ENCODE data around the gene NTM.

Gene NTM

DNA sequence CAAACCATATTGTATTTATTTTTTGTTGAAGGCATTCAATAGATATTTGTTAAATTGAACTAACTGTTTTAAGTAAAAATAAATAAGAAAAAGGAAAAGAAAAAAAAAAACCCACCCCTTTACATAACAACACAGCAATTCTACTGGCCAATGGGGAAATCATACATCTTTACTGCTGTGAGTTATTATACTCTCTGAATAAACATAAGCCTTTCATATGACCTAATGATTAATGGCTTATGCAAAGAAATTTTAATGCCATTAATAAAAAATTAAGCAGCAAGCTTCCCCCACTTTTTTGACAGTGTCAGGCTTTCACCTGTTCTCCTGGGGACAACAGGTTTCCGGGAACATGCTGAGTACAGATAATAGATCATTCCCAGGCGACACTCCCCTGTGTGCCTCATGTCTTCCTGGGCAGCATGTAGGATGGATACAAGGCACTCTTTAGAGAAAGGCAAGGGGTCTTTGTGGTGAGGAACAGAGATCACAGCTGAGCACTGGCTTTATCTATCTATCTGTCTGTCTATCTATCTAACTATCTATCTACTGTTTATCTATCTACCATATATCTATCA, 676.0 kb downstream of the NTM start:
- H3K27ac ChIP-seq (ENCODE audit: low read depth, low read length, severe bottlenecking): no peak overlapping the region
- 71% methylated on average over 1 of the region's 2 CpGs; no CpG with 5 or more reads in 1 of the 2 experiments for WGBS, 2 experiments (ENCODE audit: insufficient coverage in 2 of 2)
- peaks cover 6% of the 10 kb centered on the region for H3K9me3 ChIP-seq (ENCODE audit: control insufficient read depth, low read length)
- no peak overlapping the region for H3K4me3 ChIP-seq (ENCODE audit: extremely low read depth, insufficient read depth, low read length, poor library complexity, severe bottlenecking)
- H3K4me1 ChIP-seq (ENCODE audit: control insufficient read depth, insufficient read depth, low read length, poor library complexity, severe bottlenecking): peaks cover 35% of the 10 kb centered on the region
- H3K36me3 ChIP-seq (ENCODE audit: control insufficient read depth, insufficient read depth, low read length): no peaks in the 10 kb centered on the region

DNA sequence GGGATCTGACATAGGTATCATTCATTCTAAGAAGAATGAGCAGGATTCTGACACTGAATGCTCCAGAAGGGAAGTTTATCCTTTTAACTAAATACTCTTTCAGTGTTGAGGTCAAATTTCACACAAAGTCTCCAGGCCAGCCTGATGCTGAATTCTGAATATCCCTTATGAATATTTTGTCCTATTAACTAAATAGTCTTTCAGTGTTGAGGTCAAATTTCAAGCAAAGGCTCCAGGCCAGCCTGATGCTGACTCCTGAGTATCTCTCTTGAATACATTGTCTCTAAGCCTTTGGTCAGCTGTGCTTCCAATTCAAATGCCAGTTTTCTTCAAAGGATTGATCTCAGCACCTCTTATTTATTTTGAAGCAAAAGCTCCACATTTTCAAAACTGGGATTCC, 676.8 kb downstream of the NTM start:
- H3K27ac ChIP-seq (ENCODE audit: low read depth, low read length, severe bottlenecking): no peak overlapping the region
- no peaks in the 10 kb centered on the region for H3K36me3 ChIP-seq (ENCODE audit: control insufficient read depth, insufficient read depth, low read length)
- no peak overlapping the region for H3K4me3 ChIP-seq (ENCODE audit: extremely low read depth, insufficient read depth, low read length, poor library complexity, severe bottlenecking)

DNA sequence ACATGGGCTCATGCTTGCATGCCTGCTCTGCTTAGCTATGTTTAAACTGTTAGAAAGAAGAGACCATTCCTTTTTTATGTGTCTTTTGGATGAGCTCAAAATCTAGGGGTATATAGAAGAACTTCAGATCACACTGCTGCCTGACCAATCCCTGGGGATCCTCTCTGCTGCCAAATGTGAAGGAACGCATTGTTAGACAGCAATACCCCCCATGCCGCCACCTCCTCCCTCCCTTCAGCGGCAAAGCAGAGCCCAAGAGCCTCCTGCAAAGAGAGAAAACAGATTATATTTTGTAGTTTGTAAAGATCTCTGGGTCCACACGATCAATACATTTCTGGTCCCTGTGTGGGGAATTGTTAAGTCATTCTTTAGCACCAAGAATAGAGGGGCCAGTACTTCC, 677.6 kb downstream of the NTM start:
- H3K36me3 ChIP-seq (ENCODE audit: control insufficient read depth, insufficient read depth, low read length): no peaks in the 10 kb centered on the region
- peaks cover 6% of the 10 kb centered on the region for H3K9me3 ChIP-seq (ENCODE audit: control insufficient read depth, low read length)
- H3K27ac ChIP-seq (ENCODE audit: low read depth, low read length, severe bottlenecking): no peak overlapping the region
- peaks cover 38% of the 10 kb centered on the region for H3K4me1 ChIP-seq (ENCODE audit: control insufficient read depth, insufficient read depth, low read length, poor library complexity, severe bottlenecking)
- H3K4me3 ChIP-seq (ENCODE audit: extremely low read depth, insufficient read depth, low read length, poor library complexity, severe bottlenecking): no peak overlapping the region
- 83% methylated on average over 1 of the region's 4 CpGs; no CpG with 5 or more reads in 1 of the 2 experiments for WGBS, 2 experiments (ENCODE audit: insufficient coverage in 2 of 2)

More for the DNA sequence above, 676.8 kb downstream of the NTM start:
- Histone ChIP-seq H3K4me1 (ENCODE audit: control insufficient read depth, insufficient read depth, low read length, poor library complexity, severe bottlenecking) (peaks cover 38% of the 10 kb centered on the region), H3K9me3 (ENCODE audit: control insufficient read depth, low read length) (peaks cover 6% of the 10 kb centered on the region)

DNA sequence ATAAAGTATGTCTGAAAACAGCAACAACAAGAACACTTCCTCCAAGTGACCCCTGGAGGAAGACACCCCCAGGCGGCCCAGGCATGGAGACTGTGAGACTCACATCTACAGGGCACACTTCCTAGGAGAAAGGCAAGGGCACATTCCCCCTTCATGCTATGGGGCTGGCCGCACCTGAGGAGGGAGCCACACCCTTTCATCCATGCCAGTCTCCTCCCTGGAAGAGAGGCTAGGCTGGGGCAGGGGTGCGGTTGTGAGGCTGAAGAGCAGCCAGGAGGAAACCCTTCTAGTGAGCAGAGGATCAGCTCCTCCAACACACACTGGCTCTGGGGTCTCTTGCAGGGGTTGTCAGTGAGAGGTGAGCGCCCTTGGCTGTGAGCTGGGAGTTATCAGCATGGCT, 678.8 kb downstream of the NTM start:
- H3K36me3 ChIP-seq (ENCODE audit: control insufficient read depth, insufficient read depth, low read length): no peaks in the 10 kb centered on the region
- H3K27ac ChIP-seq (ENCODE audit: low read depth, low read length, severe bottlenecking): no peak overlapping the region
- peaks cover 43% of the 10 kb centered on the region for H3K4me1 ChIP-seq (ENCODE audit: control insufficient read depth, insufficient read depth, low read length, poor library complexity, severe bottlenecking)
- no peaks in the 10 kb centered on the region for H3K9me3 ChIP-seq (ENCODE audit: control insufficient read depth, low read length)
- 100% methylated on average over 1 to 2 of the region's 4 CpGs for WGBS, 2 experiments (ENCODE audit: insufficient coverage in 2 of 2)
- no peak overlapping the region for H3K4me3 ChIP-seq (ENCODE audit: extremely low read depth, insufficient read depth, low read length, poor library complexity, severe bottlenecking)

DNA sequence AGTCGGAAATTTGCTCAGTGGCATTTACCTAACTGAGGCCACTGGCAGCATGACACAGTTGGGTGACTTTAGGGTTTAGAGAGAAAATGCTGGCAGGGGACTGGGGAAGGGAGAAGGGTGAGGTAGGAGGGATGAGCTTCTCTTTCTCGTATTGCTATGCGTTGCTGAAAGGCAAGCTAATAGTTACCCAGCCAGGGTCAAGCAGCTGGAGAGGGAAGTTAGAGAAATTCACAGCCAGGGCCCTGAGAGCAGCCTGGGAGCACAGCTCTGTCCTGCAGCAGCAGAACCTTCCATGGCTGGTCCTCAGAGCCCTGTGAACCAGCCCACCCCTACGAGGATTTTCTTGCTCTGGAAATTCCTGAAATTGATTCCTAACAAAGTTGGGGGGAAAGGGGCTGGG, 679.6 kb downstream of the NTM start:
- H3K27ac ChIP-seq (ENCODE audit: low read depth, low read length, severe bottlenecking): no peak overlapping the region
- H3K4me1 ChIP-seq (ENCODE audit: control insufficient read depth, insufficient read depth, low read length, poor library complexity, severe bottlenecking): peaks cover 52% of the 10 kb centered on the region
- H3K36me3 ChIP-seq (ENCODE audit: control insufficient read depth, insufficient read depth, low read length): no peaks in the 10 kb centered on the region
- no peak overlapping the region for H3K4me3 ChIP-seq (ENCODE audit: extremely low read depth, insufficient read depth, low read length, poor library complexity, severe bottlenecking)
- H3K9me3 ChIP-seq (ENCODE audit: control insufficient read depth, low read length): no peaks in the 10 kb centered on the region
- 63 to 73% methylated on average over 1 to 4 of the region's 4 CpGs for WGBS, 2 experiments (ENCODE audit: insufficient coverage in 2 of 2)

DNA sequence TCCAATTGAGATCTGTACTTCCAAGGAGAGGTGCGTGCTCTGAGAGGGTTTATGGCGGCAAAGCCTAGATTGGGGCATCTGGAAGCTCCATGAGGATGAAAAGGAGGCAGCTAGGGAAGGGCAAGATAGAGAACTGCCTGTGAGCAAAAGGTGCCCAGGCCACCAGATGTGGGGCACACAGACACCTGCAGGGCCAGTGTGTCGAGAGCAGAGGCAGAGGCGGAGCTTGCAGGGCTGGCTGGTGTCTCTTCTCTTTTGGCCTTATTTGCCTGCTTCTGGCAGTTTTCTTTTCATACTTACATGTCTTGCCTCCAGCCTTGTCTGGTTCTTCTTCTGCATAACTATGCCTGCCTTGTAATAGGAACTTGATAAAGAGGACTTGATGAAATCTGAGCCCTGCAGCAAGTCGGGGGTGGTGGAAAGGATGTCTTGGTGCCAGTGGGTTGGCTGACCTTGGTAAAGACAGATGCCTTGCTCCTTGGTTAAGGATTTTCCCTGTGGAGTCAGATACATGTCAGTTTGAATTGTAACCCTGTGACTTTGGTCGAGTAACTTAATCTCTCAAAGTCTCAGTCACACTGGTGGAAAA, 680.3 kb downstream of the NTM start:
- WGBS, 2 experiments (ENCODE audit: insufficient coverage in 2 of 2): 63 to 88% methylated on average over 4 to 5 of the region's 6 CpGs
- H3K9me3 ChIP-seq (ENCODE audit: control insufficient read depth, low read length): no peaks in the 10 kb centered on the region
- H3K4me3 ChIP-seq (ENCODE audit: extremely low read depth, insufficient read depth, low read length, poor library complexity, severe bottlenecking): no peak overlapping the region
- peaks cover 58% of the 10 kb centered on the region for H3K4me1 ChIP-seq (ENCODE audit: control insufficient read depth, insufficient read depth, low read length, poor library complexity, severe bottlenecking)
- H3K27ac ChIP-seq (ENCODE audit: low read depth, low read length, severe bottlenecking): no peak overlapping the region
- H3K36me3 ChIP-seq (ENCODE audit: control insufficient read depth, insufficient read depth, low read length): no peaks in the 10 kb centered on the region

DNA sequence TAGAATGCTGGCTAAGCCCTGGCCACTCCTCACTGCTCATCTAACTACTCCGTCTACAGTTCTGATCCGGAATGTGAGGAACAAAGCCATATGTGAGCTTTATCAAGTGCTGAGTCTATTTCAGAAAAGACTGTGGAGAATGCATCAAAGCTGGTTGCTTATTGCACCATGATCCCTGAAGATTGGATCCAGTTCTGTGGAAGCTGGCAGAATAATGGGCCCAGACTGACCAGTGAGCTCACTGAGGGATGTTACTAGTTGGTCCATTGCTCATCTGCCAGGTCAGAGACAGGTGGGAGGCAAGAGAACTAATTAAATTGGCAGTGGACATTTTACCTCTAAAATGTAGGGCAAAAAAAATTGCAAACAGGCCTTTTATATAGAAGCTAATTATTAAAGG, 681.3 kb downstream of the NTM start:
- 100% methylated on average over 2 of the region's 2 CpGs; no CpG with 5 or more reads in 1 of the 2 experiments for WGBS, 2 experiments (ENCODE audit: insufficient coverage in 2 of 2)
- Histone ChIP-seq H3K4me3 (ENCODE audit: extremely low read depth, insufficient read depth, low read length, poor library complexity, severe bottlenecking) (no peak overlapping the region), H3K9me3 (ENCODE audit: control insufficient read depth, low read length) (no peaks in the 10 kb centered on the region), H3K36me3 (ENCODE audit: control insufficient read depth, insufficient read depth, low read length) (no peaks in the 10 kb centered on the region), H3K4me1 (ENCODE audit: control insufficient read depth, insufficient read depth, low read length, poor library complexity, severe bottlenecking) (peaks cover 68% of the 10 kb centered on the region), H3K27ac (ENCODE audit: low read depth, low read length, severe bottlenecking) (no peak overlapping the region)

DNA sequence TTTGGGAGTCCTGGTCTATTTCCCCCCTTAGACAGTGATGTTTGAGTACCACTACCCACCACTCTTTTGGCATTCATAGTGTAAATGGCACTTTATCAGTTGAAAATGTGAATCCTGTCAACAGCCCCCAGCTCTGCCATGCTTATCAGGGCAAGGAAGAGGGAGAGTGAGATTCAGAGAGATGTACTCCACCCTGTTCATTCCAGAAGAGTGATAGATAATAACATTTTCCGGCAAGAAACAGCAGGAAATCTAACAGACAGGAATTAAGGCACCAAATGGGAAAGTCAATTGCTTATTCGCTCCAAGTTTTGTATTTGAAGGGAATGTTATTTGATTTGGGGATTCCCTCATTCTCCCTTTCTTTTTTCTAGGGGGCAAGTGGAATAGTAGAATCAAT, 681.9 kb downstream of the NTM start:
- peaks cover 73% of the 10 kb centered on the region for H3K4me1 ChIP-seq (ENCODE audit: control insufficient read depth, insufficient read depth, low read length, poor library complexity, severe bottlenecking)
- H3K27ac ChIP-seq (ENCODE audit: low read depth, low read length, severe bottlenecking): no peak overlapping the region
- H3K36me3 ChIP-seq (ENCODE audit: control insufficient read depth, insufficient read depth, low read length): no peaks in the 10 kb centered on the region
- H3K4me3 ChIP-seq (ENCODE audit: extremely low read depth, insufficient read depth, low read length, poor library complexity, severe bottlenecking): no peak overlapping the region
- 60 to 100% methylated on average over 1 of the region's 2 CpGs for WGBS, 2 experiments (ENCODE audit: insufficient coverage in 2 of 2)
- H3K9me3 ChIP-seq (ENCODE audit: control insufficient read depth, low read length): no peaks in the 10 kb centered on the region

DNA sequence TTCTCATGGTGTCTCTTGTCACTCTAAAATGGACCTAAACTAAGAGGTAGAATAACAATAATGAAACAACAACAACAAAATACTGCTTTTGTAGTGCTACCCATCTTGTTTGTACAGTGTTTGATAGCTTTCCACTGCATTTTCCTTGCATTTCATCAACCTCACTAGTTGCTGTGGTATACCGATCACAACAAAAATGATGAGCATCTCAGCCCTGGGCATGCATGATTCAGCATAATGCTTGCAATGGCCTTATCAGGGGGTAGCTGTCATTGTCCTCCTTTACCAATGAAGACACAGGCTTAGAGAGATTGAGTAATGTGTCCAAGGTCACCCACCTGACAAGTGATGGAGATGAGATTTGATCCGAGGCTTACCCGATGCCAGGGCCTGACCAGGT, 682.5 kb downstream of the NTM start:
- H3K4me1 ChIP-seq (ENCODE audit: control insufficient read depth, insufficient read depth, low read length, poor library complexity, severe bottlenecking): peaks cover 73% of the 10 kb centered on the region
- no peak overlapping the region for H3K4me3 ChIP-seq (ENCODE audit: extremely low read depth, insufficient read depth, low read length, poor library complexity, severe bottlenecking)
- no peaks in the 10 kb centered on the region for H3K36me3 ChIP-seq (ENCODE audit: control insufficient read depth, insufficient read depth, low read length)
- no peak overlapping the region for H3K27ac ChIP-seq (ENCODE audit: low read depth, low read length, severe bottlenecking)
- 90 to 100% methylated on average over 2 to 3 of the region's 3 CpGs for WGBS, 2 experiments (ENCODE audit: insufficient coverage in 2 of 2)
- H3K9me3 ChIP-seq (ENCODE audit: control insufficient read depth, low read length): no peaks in the 10 kb centered on the region

DNA sequence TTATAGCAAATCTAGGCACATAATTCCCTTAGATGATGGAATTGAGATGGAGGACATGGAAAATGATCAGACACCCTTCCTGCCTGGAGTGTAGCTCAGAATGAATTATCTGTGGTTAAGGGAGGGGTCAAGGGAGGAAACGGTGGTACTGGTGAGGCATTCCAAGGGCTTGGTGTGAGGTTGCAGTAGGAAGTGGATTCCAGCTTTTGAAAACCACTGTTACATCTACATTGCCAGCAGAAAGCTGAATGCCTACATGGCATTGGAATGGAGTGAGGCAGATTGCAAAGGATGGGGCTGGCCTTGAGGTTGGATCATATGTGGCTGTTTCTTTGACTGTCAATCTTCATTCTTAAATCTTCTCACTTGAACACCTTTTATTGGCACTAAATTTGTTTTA, 684.4 kb downstream of the NTM start:
- 56 to 60% methylated on average over 1 of the region's 1 CpG for WGBS, 2 experiments (ENCODE audit: insufficient coverage in 2 of 2)
- Histone ChIP-seq H3K27ac (ENCODE audit: low read depth, low read length, severe bottlenecking) (no peak overlapping the region), H3K36me3 (ENCODE audit: control insufficient read depth, insufficient read depth, low read length) (no peaks in the 10 kb centered on the region), H3K9me3 (ENCODE audit: control insufficient read depth, low read length) (no peaks in the 10 kb centered on the region), H3K4me1 (ENCODE audit: control insufficient read depth, insufficient read depth, low read length, poor library complexity, severe bottlenecking) (peaks cover 83% of the 10 kb centered on the region), H3K4me3 (ENCODE audit: extremely low read depth, insufficient read depth, low read length, poor library complexity, severe bottlenecking) (no peak overlapping the region)

DNA sequence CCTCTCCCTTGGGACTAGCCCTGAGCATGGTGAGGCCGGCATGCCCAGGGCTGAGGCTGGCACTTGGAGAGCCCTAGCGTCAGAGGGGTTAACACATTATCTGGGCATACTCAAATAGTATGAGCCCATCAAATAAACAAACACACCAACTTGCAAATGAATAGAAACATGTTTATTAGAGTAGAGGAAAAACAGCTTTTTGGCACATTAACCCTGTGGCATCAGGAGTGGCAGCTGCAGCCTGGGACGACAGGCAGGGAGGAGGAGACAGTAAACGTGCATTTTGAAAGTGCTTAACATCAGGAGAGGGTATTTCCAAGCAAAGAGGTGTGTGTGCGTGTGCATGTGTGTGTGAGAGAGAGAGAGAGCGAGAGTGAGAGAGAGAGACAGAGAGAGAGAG, 684.9 kb downstream of the NTM start:
- peaks cover 83% of the 10 kb centered on the region for H3K4me1 ChIP-seq (ENCODE audit: control insufficient read depth, insufficient read depth, low read length, poor library complexity, severe bottlenecking)
- WGBS, 2 experiments (ENCODE audit: insufficient coverage in 2 of 2): 93% methylated on average over 5 to 6 of the region's 6 CpGs

More for the DNA sequence above, 684.9 kb downstream of the NTM start:
- Histone ChIP-seq H3K4me3 (ENCODE audit: extremely low read depth, insufficient read depth, low read length, poor library complexity, severe bottlenecking) (no peak overlapping the region), H3K36me3 (ENCODE audit: control insufficient read depth, insufficient read depth, low read length) (no peaks in the 10 kb centered on the region), H3K9me3 (ENCODE audit: control insufficient read depth, low read length) (no peaks in the 10 kb centered on the region), H3K27ac (ENCODE audit: low read depth, low read length, severe bottlenecking) (no peak overlapping the region)
